ENCODE data around the gene PLXNB2.

The PLXNB2 gene

GRCh38 chr22:50255607-50256006 lies 51.8 kb downstream of the PLXNB2 start:
- H3K27me3 ChIP-seq, result peaks cover 0 to 52% of the 10 kb centered on the region in 2 donors
- intact Hi-C loops (cut with DNase I; ENCODE audit: low total_unique reads), result loop anchor here (10.0 kb wide), 1 partner anchor 189 kb away; no protein-coding TSS in a partner anchor
- H3K27ac ChIP-seq, result no peak overlapping the region
- no peak for DNase-seq
- TF ChIP-seq CTCF (IDR thresholded peaks at IDR 0.05), result no peak
- H3K4me1 ChIP-seq, result peaks cover 0 to 18% (median 11%) of the 10 kb centered on the region in 4 donors
- no peak overlapping the region for H3K4me3 ChIP-seq
- no peaks in the 10 kb centered on the region for H3K9me3 ChIP-seq
- H3K36me3 ChIP-seq, result no peaks in the 10 kb centered on the region

DNA sequence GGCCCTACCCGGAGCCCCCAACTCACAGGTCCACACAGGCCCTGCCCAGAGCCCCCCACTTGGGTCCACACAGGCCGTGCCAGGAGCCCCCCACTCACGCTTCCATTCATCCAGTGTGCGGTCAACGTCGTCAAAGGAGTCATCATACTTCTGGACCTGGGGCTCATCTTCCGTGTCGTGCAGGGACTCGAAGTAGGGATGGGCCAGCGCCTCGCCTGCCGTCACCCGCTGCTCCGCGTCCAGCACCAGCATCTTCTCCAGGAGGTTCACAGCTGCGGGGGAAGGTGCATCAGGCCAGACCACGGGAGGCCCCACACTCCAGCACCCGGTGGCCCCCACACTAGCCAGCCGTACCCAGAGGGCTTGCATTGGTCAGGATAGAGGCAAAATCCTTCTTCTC lies 52.3 kb downstream of the PLXNB2 start:
- Histone ChIP-seq H3K4me3 (no peak overlapping the region), H3K27me3 (peaks cover 0 to 47% of the 10 kb centered on the region in 2 donors), H3K4me1 (peaks cover 0 to 20% (median 14%) of the 10 kb centered on the region in 4 donors), H3K36me3 (no peaks in the 10 kb centered on the region), H3K27ac (no peak overlapping the region), H3K9me3 (no peaks in the 10 kb centered on the region)
- no peak for TF ChIP-seq CTCF (IDR thresholded peaks at IDR 0.05)
- DNase-seq, result no peak
- intact Hi-C loops (cut with DNase I; ENCODE audit: low total_unique reads), result loop anchor here (10.0 kb wide), 1 partner anchor 190 kb away; no protein-coding TSS in a partner anchor

- no peak for DNase-seq
- Histone ChIP-seq H3K9me3 (no peaks in the 10 kb centered on the region), H3K4me1 (peaks cover 0 to 30% (median 22%) of the 10 kb centered on the region in 4 donors), H3K27ac (no peak overlapping the region), H3K36me3 (no peaks in the 10 kb centered on the region), H3K4me3 (no peak overlapping the region), H3K27me3 (peaks cover 0 to 35% of the 10 kb centered on the region in 2 donors)
- no peak for TF ChIP-seq CTCF (IDR thresholded peaks at IDR 0.05)
- intact Hi-C loops (cut with DNase I; ENCODE audit: low total_unique reads), result loop anchor here (10.0 kb wide), 1 partner anchor 191 kb away; no protein-coding TSS in a partner anchor
These were observed 53.5 kb downstream of the PLXNB2 start for GRCh38 chr22:50253941-50254340.

GRCh38 chr22:50253046-50253915 lies 54.2 kb downstream of the PLXNB2 start:
- TF ChIP-seq CTCF (IDR thresholded peaks at IDR 0.05), result no peak
- H3K27me3 ChIP-seq, result peaks cover 0 to 29% of the 10 kb centered on the region in 2 donors
- H3K27ac ChIP-seq, result no peak overlapping the region
- DNase-seq, result no peak
- H3K4me1 ChIP-seq, result peaks cover 0 to 33% (median 22%) of the 10 kb centered on the region in 4 donors
- intact Hi-C loops (cut with DNase I; ENCODE audit: low total_unique reads), result loop anchor here (10.0 kb wide), 1 partner anchor 192 kb away; no protein-coding TSS in a partner anchor
- no peak overlapping the region for H3K4me3 ChIP-seq
- H3K36me3 ChIP-seq, result no peaks in the 10 kb centered on the region
- H3K9me3 ChIP-seq, result no peaks in the 10 kb centered on the region

GRCh38 chr22:50252082-50253045 lies 55.1 kb downstream of the PLXNB2 start:
- peak overlapping the region; percentile 66 to 70 for H3K4me3 ChIP-seq

More at GRCh38 chr22:50252082-50253045, 55.1 kb downstream of the PLXNB2 start:
- TF ChIP-seq CTCF (IDR thresholded peaks at IDR 0.05), result peak; percentile 68 to 72
- peaks cover 0 to 3% (median 0%) of the 10 kb centered on the region in 3 donors for H3K36me3 ChIP-seq
- peak overlapping the region; percentile 70 to 76 for H3K27ac ChIP-seq
- peaks cover 0 to 20% of the 10 kb centered on the region in 2 donors for H3K27me3 ChIP-seq
- DNase-seq, result peak; percentile 79 to 87
- peaks cover 0 to 39% (median 24%) of the 10 kb centered on the region in 4 donors for H3K4me1 ChIP-seq
- H3K9me3 ChIP-seq, result no peaks in the 10 kb centered on the region
- intact Hi-C loops (cut with DNase I; ENCODE audit: low total_unique reads), result loop anchor here (10.0 kb wide), 1 partner anchor 192 kb away; no protein-coding TSS in a partner anchor

Data from tibial artery (tissue), 4 donors.